ENCODE measurements around the gene FADS1.

GRCh38 chr11:61838921-61839320, 22.1 kb upstream of the FADS1 start:
- no peak for TF ChIP-seq CTCF (IDR thresholded peaks at IDR 0.05; ENCODE audit: insufficient read depth, low read length)
- no peak for TF ChIP-seq REST (IDR thresholded peaks at IDR 0.05; ENCODE audit: insufficient replicate concordance, low read depth)
- no peak for TF ChIP-seq POLR2AphosphoS5 (IDR thresholded peaks at IDR 0.05; ENCODE audit: low read depth)
- TF ChIP-seq GABPA (IDR thresholded peaks at IDR 0.05; ENCODE audit: low read depth) = no peak

Data from HL-60 (cell line).